WTC11 (cell line): ENCODE results near the gene IRF3. TPM values are rescaled to one million over a fixed set of nuclear protein-coding genes. Genes with fewer than 3 reads are reported as not detected.

Experiments
- AFF4 ChIP-seq: sonication (generic); formaldehyde crosslinking; IDR thresholded peaks from 2 replicates; pipeline ENCODE4 v1.8.1; 2023; ENCODE audit warnings: mild to moderate bottlenecking, missing genetic modification reagents, borderline replicate concordance
- AR ChIP-seq: fragments of 250-450 bp; sonication (Bioruptor Pico); IDR thresholded peaks from 2 replicates; pipeline ENCODE4 v1.9.0; 2021; ENCODE audit warnings: mild to moderate bottlenecking
- ATF6 ChIP-seq: sonication (generic); formaldehyde crosslinking; IDR thresholded peaks from 2 replicates; pipeline ENCODE4 v1.8.1; 2023; ENCODE audit warnings: mild to moderate bottlenecking, missing genetic modification reagents
- CREB1 ChIP-seq: sonication (generic); formaldehyde crosslinking; IDR thresholded peaks from 2 replicates; pipeline ENCODE4 v1.8.0; 2023; ENCODE audit warnings: mild to moderate bottlenecking, missing genetic modification reagents
- CREM ChIP-seq: sonication (generic); formaldehyde crosslinking; IDR thresholded peaks from 2 replicates; pipeline ENCODE4 v1.8.1; 2022; ENCODE audit warnings: mild to moderate bottlenecking, missing genetic modification reagents, moderate library complexity
- CTCF ChIP-seq: fragments of 200-600 bp; IDR thresholded peaks from 2 replicates; pipeline ENCODE4 v1.8.0; 2022; ENCODE audit warnings: antibody characterized with exemption
- ERG ChIP-seq: fragments of 250-450 bp; sonication (Bioruptor Pico); IDR thresholded peaks from 2 replicates; pipeline ENCODE4 v1.8.0; 2021; ENCODE audit warnings: mild to moderate bottlenecking
- ESRRA ChIP-seq: sonication (generic); formaldehyde crosslinking; IDR thresholded peaks from 2 replicates; pipeline ENCODE4 v1.8.1; 2022; ENCODE audit warnings: mild to moderate bottlenecking, missing genetic modification reagents, borderline replicate concordance
- ETV6 ChIP-seq: sonication (generic); formaldehyde crosslinking; IDR thresholded peaks from 2 replicates; pipeline ENCODE4 v1.8.1; 2022; ENCODE audit warnings: mild to moderate bottlenecking, missing genetic modification reagents
- FOXP1 ChIP-seq: sonication (generic); formaldehyde crosslinking; IDR thresholded peaks from 2 replicates; pipeline ENCODE4 v1.8.0; 2022; ENCODE audit warnings: missing genetic modification reagents, mild to moderate bottlenecking, moderate library complexity, borderline replicate concordance
- KAT7 ChIP-seq: sonication (generic); formaldehyde crosslinking; IDR thresholded peaks from 2 replicates; pipeline ENCODE4 v1.8.1; 2023; ENCODE audit warnings: missing genetic modification reagents, mild to moderate bottlenecking, borderline replicate concordance
- NR3C1 ChIP-seq: sonication (generic); formaldehyde crosslinking; conservative IDR thresholded peaks from 2 replicates; pipeline ENCODE4 v1.8.1; 2023; ENCODE audit warnings: low read depth, mild to moderate bottlenecking, missing genetic modification reagents
- ZNF281 ChIP-seq: sonication (generic); formaldehyde crosslinking; IDR thresholded peaks from 2 replicates; pipeline ENCODE4 v1.8.0; 2023; ENCODE audit warnings: mild to moderate bottlenecking, missing genetic modification reagents
- ZNF396 ChIP-seq: fragments of 250-450 bp; sonication (Bioruptor Pico); IDR thresholded peaks from 2 replicates; pipeline ENCODE4 v1.8.0; 2021; ENCODE audit warnings: mild to moderate bottlenecking, moderate library complexity, borderline replicate concordance
- ZNF425 ChIP-seq: fragments of 250-450 bp; sonication (Bioruptor Pico); conservative IDR thresholded peaks from 2 replicates; pipeline ENCODE4 v1.9.0; 2021; ENCODE audit warnings: mild to moderate bottlenecking
- ZNF671 ChIP-seq: fragments of 250-450 bp; sonication (Bioruptor Pico); IDR thresholded peaks from 2 replicates; pipeline ENCODE4 v1.8.0; 2021; ENCODE audit warnings: mild to moderate bottlenecking
- total RNA-seq: library from RNA; stranded (reverse); gene quantifications from 3 replicates; pipeline ENCODE4 v1.2.3, GENCODE V29; 2021

Gene IRF3
- total RNA-seq, 1 experiment from 2014 or later = 165 TPM

GRCh38 chr19:49677231-49677900 lies 11.7 kb upstream of the IRF3 start, which contains the start of gene PRMT1 (continued):
- TF ChIP-seq AR (peak; percentile 72; the same call in 1 of the 2 replicates), ERG (CRISPR knock-in tag) (peak; percentile 78; the same call in 1 of the 2 replicates), NR3C1 (CRISPR knock-in tag) (0 out of 2 replicates have a peak, but pooled peaks have one; percentile 72), KAT7 (CRISPR knock-in tag) (peak; percentile 63; the same call in 1 of the 2 replicates), ETV6 (CRISPR knock-in tag) (no peak; the same call in 1 of the 2 replicates), ZNF671 (CRISPR knock-in tag) (no peak), CTCF (no peak), CREB1 (CRISPR knock-in tag) (peak; percentile 60; the same call in 1 of the 2 replicates), ESRRA (no peak), CREM (CRISPR knock-in tag) (no peak), ZNF425 (no peak), ATF6 (CRISPR knock-in tag) (no peak), ZNF281 (CRISPR knock-in tag) (peak; percentile 63; the same call in 1 of the 2 replicates), FOXP1 (CRISPR knock-in tag) (0 out of 2 replicates have a peak, but pooled peaks have one; percentile 67), ZNF396 (CRISPR knock-in tag) (no peak), AFF4 (no peak)
